OCI-LY7 (cell line): Measurements from ENCODE around the gene HORMAD2. TPM values are rescaled to one million over a fixed set of nuclear protein-coding genes. Genes with fewer than 3 reads are reported as not detected.

ENCODE experiments used
- BruUV-seq: library from RNA; stranded (reverse); fragments of 400-500 nt; replicated peaks from 2 replicates; lab custom pipeline; 2021; lab: Mats Ljungman, UMichigan
- CTCF ChIA-PET: fragments of 300-600 bp; sonication (Branson Sonifier 250); formaldehyde crosslinking; loops from one replicate; lab custom pipeline; 2022; ENCODE audit warnings: antibody characterized with exemption; ENCODE audit not compliant: unreplicated experiment; lab: Charles Lee
- POLR2A ChIA-PET: fragments of 300-600 bp; sonication (Branson Sonifier 250); formaldehyde crosslinking; loops from one replicate; lab custom pipeline; 2022; ENCODE audit warnings: antibody characterized with exemption; lab: Charles Lee
- DNase-seq: peaks from one replicate; pipeline ENCODE4 v3.0.0-alpha.2; 2015; ENCODE audit warnings: low spot score
- H2AFZ ChIP-seq: fragments of 200-600 bp; sonication (generic), shearing (Covaris generic); 2 replicates; pipeline ENCODE4 v1.6.1; 2014; ENCODE audit warnings: mild to moderate bottlenecking, antibody characterized with exemption, low read length, moderate library complexity
- H3K27ac ChIP-seq: fragments of 200-600 bp; sonication (generic); 2 replicates; pipeline ENCODE4 v1.5.1; 2014; ENCODE audit warnings: mixed run types, low read depth, mild to moderate bottlenecking, moderate library complexity, low read length, inconsistent platforms; ENCODE audit not compliant: poor library complexity, severe bottlenecking
- H3K36me3 ChIP-seq: fragments of 200-600 bp; sonication (generic); 2 replicates; pipeline ENCODE4 v1.6.1; 2014; ENCODE audit warnings: mild to moderate bottlenecking, antibody characterized with exemption, low read length, moderate library complexity, mixed read lengths; ENCODE audit not compliant: insufficient read depth
- H3K4me1 ChIP-seq: fragments of 200-600 bp; sonication (generic); 2 replicates; pipeline ENCODE4 v1.5.1; 2014; ENCODE audit warnings: mild to moderate bottlenecking, low read length; ENCODE audit not compliant: insufficient read depth, poor library complexity, severe bottlenecking
- H3K4me2 ChIP-seq: fragments of 200-600 bp; sonication (generic); 2 replicates; pipeline ENCODE4 v1.6.1; 2014; ENCODE audit warnings: mild to moderate bottlenecking, low read length
- H3K4me3 ChIP-seq: fragments of 200-600 bp; sonication (generic); 2 replicates; pipeline ENCODE4 v1.5.1; 2014; ENCODE audit warnings: mild to moderate bottlenecking, low read depth, low read length; ENCODE audit not compliant: poor library complexity, severe bottlenecking
- H3K79me2 ChIP-seq: fragments of 200-600 bp; sonication (generic); 2 replicates; pipeline ENCODE4 v1.6.1; 2016; ENCODE audit warnings: low read depth, mild to moderate bottlenecking, low read length, moderate library complexity, mixed read lengths; ENCODE audit not compliant: insufficient read depth
- H3K9me2 ChIP-seq: fragments of 200-600 bp; sonication (generic); 2 replicates; pipeline ENCODE4 v1.6.1; 2016; ENCODE audit warnings: mild to moderate bottlenecking, low read length, mixed read lengths; ENCODE audit not compliant: insufficient read depth
- H3K9me3 ChIP-seq: fragments of 200-600 bp; sonication (generic); 2 replicates; pipeline ENCODE4 v1.6.1; 2014; ENCODE audit warnings: mild to moderate bottlenecking, mixed run types, low read length, mixed read lengths
- H4K20me1 ChIP-seq: fragments of 200-600 bp; sonication (generic); 2 replicates; pipeline ENCODE4 v1.6.1; 2014; ENCODE audit warnings: mild to moderate bottlenecking, antibody characterized with exemption, low read length, moderate library complexity, mixed read lengths; ENCODE audit not compliant: insufficient read depth
- CTCF ChIP-seq: fragments of 200-600 bp; sonication (generic); conservative IDR thresholded peaks from 2 replicates; pipeline ENCODE4 v1.5.1; 2014; ENCODE audit warnings: mild to moderate bottlenecking, antibody characterized with exemption, low read length, moderate library complexity, mixed read lengths
- EZH2phosphoT487 ChIP-seq: fragments of 200-600 bp; sonication (generic); IDR thresholded peaks from 2 replicates; pipeline ENCODE4 v1.6.1; 2018; ENCODE audit warnings: low read depth, borderline replicate concordance, mild to moderate bottlenecking, mixed run types, antibody characterized with exemption, low read length, moderate library complexity, mixed read lengths
- intact Hi-C: fragments of 100-400 bp; cut with micrococcal nuclease; formaldehyde crosslinking; loops from one replicate; pipeline ENCODE4 v1.10.0; 2022; ENCODE audit not compliant: unreplicated experiment
- total RNA-seq, 2 experiments: library from RNA; depleted of rRNA in 1 of 2; stranded (reverse); fragments of >200 nt in 1 of 2; shearing (Covaris generic) in 1 of 2; gene quantifications; 2 replicates each; pipeline ENCODE4 v1.2.3, GENCODE V29; 2014 to 2022

The HORMAD2 gene
- total RNA-seq, 2 experiments from 2014 or later: not detected

DNA sequence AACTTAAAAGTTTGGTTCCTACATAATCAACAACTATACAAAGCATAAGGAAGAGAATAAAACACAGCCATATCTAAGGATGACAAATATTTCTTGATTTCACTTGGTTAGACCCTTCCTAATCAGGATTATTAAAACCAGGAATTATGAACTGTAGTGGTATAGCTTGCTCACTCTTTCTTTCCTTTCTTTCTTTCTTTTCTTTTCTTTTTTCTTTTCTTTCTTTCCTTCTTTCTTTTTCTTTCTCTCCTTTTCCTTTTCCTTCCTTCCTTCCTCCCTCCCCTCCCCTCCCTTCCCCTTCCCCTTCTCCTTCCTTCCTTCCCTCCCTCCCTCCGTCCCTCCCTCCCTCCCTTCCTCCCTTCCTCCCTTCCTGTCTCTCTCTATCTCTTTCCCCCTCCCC, 78.0 kb downstream of the HORMAD2 start:
- Histone ChIP-seq H3K9me3 (no peaks in the 10 kb centered on the region), H3K4me1 (no peaks in the 10 kb centered on the region), H3K79me2 (no peaks in the 10 kb centered on the region), H3K36me3 (no peaks in the 10 kb centered on the region), H4K20me1 (no peaks in the 10 kb centered on the region), H3K4me3 (no peak overlapping the region), H3K9me2 (no peaks in the 10 kb centered on the region), H2AFZ (no peak overlapping the region), H3K27ac (no peak overlapping the region), H3K4me2 (no peak overlapping the region)
- POLR2A ChIA-PET: interaction anchor here (0.6 to 1.2 kb wide), 2 partner anchors 32 to 1202 kb away, joined by 3 read pairs; no protein-coding TSS in a partner anchor
- DNase-seq: no peak
- CTCF ChIA-PET: interaction anchor here (0.5 kb wide), 1 partner anchor 95 kb away, joined by 4 read pairs; no protein-coding TSS in a partner anchor
- BruUV-seq: no TSS peak
- intact Hi-C loops: no loop called here
- TF ChIP-seq EZH2phosphoT487: no peak
- TF ChIP-seq CTCF: no peak

DNA sequence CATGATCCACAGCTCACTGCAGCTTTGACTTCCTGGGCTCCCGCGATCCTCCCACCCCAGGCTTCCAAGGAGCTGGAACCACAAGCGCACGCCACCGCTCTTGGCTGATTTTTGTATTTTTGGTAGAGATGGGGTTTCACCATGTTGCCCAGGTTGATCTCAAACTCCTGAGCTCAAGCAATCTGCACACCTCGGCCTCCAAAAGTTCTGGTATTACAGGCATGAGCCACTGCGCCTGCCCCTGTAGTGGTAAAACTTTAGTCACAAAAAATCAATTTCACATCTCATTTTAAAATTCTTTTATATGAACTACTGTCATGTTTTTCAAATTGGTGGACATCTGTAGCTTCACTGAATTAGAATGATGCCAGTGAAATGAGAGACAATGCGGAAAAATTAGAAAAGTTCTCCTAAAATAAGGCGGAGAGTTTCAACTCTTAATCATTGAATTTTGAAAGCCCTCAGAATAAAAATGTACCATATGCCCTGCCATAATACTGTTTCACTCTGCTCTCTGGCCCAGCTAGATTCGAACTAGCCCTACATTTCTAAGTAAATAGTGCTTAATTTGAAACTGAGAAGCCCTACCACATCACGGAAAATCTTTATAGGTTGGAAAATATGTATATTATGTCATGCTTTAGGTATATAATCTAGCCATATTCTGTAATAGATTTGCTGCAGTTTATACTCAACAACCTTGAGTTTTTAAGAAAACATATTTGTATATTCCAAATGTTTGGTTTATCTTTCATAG, 78.7 kb downstream of the HORMAD2 start:
- no TSS peak for BruUV-seq
- POLR2A ChIA-PET: interaction anchor here (1.2 kb wide), 1 partner anchor 31 kb away, joined by 3 read pairs; no protein-coding TSS in a partner anchor
- Histone ChIP-seq H3K9me3 (no peaks in the 10 kb centered on the region), H3K9me2 (no peaks in the 10 kb centered on the region), H3K36me3 (no peaks in the 10 kb centered on the region), H3K4me1 (no peaks in the 10 kb centered on the region), H3K27ac (no peak overlapping the region), H4K20me1 (no peaks in the 10 kb centered on the region), H3K4me2 (no peak overlapping the region), H3K4me3 (no peak overlapping the region), H3K79me2 (no peaks in the 10 kb centered on the region), H2AFZ (no peak overlapping the region)
- DNase-seq: no peak
- intact Hi-C loops: no loop called here
- CTCF ChIA-PET: no interaction called here
- TF ChIP-seq EZH2phosphoT487 (no peak), CTCF (no peak)
